Measurements from ENCODE around the gene CCDC97.

DNA sequence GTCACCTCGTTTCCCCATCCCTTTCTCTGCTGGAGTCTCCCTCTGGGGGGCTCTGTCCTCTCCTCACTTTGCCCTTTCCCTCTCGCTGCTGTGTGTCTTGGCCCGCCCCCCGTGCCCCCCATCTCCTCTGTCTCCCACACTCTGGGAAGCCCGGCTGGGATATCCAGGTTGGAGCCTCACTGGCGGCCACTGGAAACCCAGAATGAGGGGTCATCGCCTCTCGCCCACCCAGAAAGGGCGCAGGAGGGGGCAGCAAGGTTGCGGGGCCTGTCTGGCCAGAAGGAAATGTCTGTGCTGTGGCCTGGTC lies 15.6 kb downstream of the CCDC97 start:
- TF ChIP-seq, protein P1, sequence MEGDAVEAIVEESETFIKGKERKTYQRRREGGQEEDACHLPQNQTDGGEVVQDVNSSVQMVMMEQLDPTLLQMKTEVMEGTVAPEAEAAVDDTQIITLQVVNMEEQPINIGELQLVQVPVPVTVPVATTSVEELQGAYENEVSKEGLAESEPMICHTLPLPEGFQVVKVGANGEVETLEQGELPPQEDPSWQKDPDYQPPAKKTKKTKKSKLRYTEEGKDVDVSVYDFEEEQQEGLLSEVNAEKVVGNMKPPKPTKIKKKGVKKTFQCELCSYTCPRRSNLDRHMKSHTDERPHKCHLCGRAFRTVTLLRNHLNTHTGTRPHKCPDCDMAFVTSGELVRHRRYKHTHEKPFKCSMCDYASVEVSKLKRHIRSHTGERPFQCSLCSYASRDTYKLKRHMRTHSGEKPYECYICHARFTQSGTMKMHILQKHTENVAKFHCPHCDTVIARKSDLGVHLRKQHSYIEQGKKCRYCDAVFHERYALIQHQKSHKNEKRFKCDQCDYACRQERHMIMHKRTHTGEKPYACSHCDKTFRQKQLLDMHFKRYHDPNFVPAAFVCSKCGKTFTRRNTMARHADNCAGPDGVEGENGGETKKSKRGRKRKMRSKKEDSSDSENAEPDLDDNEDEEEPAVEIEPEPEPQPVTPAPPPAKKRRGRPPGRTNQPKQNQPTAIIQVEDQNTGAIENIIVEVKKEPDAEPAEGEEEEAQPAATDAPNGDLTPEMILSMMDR (IDR thresholded peaks at IDR 0.05; ENCODE audit: low read depth, low read length) = no peak
- TF ChIP-seq EZH2phosphoT487 (IDR thresholded peaks at IDR 0.05; ENCODE audit: low read depth) = no peak

All from OCI-LY3 (cell line).